Measurements from ENCODE around the gene DIAPH2.

The DIAPH2 gene

GRCh38 chrX:96919672-96920071 is 235.0 kb downstream of the DIAPH2 start:
- no peak for DNase-seq (ENCODE audit: insufficient read length, low spot score)
- no peak for FAIRE-seq

GRCh38 chrX:96924581-96924980 is 239.9 kb downstream of the DIAPH2 start:
- DNase-seq (ENCODE audit: insufficient read length, low spot score) (no peak), FAIRE-seq (no peak)

DNA sequence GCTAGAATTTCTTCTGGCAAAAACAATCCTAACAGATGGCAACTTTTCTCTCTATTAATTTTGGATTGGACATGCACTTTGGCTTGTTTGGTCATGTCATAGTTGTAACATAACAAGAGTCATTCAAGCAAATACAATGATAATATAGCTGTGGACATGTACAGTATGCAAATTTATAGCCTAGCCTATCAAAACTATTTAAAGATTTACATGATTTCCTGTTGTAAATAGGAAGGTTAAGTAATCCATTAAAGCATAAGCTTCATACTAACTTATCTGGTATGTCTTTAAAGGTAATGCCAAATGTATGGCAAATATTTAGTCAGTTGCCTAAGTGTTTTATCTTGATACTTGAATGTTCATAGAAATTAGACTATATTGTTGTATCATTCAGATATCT is 244.4 kb downstream of the DIAPH2 start:
- FAIRE-seq (no peak), DNase-seq (ENCODE audit: insufficient read length, low spot score) (no peak)

- no peak for FAIRE-seq
- no peak for DNase-seq (ENCODE audit: insufficient read length, low spot score)
These were observed 273.1 kb downstream of the DIAPH2 start for GRCh38 chrX:96957718-96958117.

GRCh38 chrX:96971812-96972211 is 287.2 kb downstream of the DIAPH2 start:
- FAIRE-seq (no peak), DNase-seq (ENCODE audit: insufficient read length, low spot score) (no peak)

GRCh38 chrX:96978906-96979305 is 294.3 kb downstream of the DIAPH2 start:
- FAIRE-seq: no peak
- DNase-seq (ENCODE audit: insufficient read length, low spot score): no peak

- no peak for DNase-seq (ENCODE audit: insufficient read length, low spot score)
- no peak for FAIRE-seq
These were observed 295.1 kb downstream of the DIAPH2 start for GRCh38 chrX:96979766-96980165.

GRCh38 chrX:96982161-96982560 is 297.5 kb downstream of the DIAPH2 start:
- DNase-seq (ENCODE audit: insufficient read length, low spot score) (no peak), FAIRE-seq (no peak)

- no peak for DNase-seq (ENCODE audit: insufficient read length, low spot score)
These were observed 299.9 kb downstream of the DIAPH2 start for GRCh38 chrX:96984538-96984937.

DNA sequence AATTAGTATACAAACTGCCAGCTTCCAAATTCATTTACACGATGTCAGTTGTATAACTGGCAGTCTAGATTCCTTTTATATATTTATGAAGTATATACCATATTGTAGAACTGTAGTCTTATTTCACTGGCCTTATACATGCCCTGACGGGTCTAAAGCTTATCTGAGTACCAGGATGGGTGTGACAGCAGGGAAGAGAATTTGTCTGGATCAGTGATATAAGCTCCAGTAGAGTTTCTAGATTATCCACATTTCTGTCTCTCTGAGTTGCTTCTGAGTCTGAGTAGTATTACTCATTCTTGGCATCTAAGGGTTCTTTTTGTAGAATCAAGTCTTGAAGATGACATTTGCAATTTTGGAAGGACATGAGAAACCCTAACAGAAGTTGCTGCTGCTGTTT is 300.4 kb downstream of the DIAPH2 start:
- no peak for FAIRE-seq

More at GRCh38 chrX:96984538-96984937, 299.9 kb downstream of the DIAPH2 start:
- no peak for FAIRE-seq

DNA sequence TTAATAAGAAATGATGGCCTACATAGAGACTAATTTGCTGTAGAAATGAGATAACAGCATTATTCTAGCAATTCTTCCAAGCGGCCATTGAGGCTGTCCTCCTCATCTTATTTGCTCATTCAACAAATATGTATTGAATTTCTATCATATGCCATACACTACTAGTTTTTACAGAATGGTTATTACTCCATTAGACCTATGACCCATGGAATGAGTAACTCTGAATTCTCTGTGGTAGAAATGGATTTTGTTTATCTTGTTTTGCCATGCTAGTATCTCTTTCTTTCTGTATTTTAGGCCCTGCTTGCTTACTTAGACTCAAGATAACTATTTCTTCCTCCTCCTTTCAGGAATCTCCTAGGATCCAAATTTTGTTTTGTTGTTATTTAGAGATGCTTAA is 302.6 kb downstream of the DIAPH2 start:
- FAIRE-seq (no peak), DNase-seq (ENCODE audit: insufficient read length, low spot score) (no peak)

More for the DNA sequence above, 300.4 kb downstream of the DIAPH2 start:
- DNase-seq (ENCODE audit: insufficient read length, low spot score): no peak

DNA sequence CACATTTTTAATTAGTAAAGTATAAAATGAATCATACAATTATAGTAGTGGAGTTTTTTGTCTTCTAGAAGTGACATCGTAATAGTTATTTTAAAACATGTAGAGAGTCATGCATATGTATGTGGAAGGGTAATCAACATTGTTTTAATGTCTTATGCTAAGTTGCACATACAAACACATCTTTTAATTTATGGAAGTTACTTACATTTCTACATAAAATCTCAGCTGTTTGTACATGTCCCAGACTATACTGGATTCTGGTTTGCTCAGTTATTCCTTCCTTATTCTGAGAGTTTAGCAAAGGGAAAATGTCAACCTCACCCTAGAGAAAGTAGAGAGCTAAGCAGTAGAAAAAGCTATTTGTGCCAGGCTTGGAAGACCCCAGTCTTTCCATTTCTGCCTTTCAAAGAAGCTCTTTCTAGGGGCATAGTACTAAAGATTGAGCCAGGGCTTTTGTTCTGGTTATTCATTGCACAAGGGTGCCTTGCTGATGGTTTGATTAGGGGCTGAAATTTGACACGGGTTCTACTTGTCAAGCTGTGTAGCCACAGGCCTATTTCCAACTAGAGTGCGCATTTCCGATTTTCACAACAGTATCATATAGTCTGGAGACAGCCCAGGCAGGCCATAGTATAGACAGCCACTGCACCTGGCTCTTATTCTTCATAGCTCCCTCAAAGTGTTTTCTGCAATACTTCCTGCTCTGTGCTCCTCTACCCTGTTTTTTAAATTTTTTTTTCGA is 305.4 kb downstream of the DIAPH2 start:
- FAIRE-seq: no peak
- DNase-seq (ENCODE audit: insufficient read length, low spot score): no peak

- FAIRE-seq (no peak), DNase-seq (ENCODE audit: insufficient read length, low spot score) (no peak)
These were observed 309.5 kb downstream of the DIAPH2 start for GRCh38 chrX:96994093-96994492.

DNA sequence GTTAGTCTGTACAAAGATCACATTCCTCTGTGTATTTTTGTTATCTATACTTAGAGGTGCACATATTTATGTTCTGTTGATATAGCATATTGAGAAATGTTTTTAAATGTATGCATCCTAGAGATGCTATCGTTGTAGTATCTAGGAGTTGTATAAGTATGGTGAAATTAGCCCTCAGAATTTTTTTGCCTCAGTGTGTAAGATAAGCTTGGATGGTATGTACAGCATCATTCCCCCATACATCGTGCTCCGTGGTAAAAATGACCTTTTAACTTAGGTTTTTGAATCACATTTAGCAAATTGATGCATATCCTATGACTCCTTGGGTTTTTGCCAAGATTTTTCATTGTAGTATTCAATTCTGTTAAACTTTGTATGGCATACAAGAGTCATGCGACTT is 312.6 kb downstream of the DIAPH2 start:
- DNase-seq (ENCODE audit: insufficient read length, low spot score) (no peak), FAIRE-seq (no peak)

DNA sequence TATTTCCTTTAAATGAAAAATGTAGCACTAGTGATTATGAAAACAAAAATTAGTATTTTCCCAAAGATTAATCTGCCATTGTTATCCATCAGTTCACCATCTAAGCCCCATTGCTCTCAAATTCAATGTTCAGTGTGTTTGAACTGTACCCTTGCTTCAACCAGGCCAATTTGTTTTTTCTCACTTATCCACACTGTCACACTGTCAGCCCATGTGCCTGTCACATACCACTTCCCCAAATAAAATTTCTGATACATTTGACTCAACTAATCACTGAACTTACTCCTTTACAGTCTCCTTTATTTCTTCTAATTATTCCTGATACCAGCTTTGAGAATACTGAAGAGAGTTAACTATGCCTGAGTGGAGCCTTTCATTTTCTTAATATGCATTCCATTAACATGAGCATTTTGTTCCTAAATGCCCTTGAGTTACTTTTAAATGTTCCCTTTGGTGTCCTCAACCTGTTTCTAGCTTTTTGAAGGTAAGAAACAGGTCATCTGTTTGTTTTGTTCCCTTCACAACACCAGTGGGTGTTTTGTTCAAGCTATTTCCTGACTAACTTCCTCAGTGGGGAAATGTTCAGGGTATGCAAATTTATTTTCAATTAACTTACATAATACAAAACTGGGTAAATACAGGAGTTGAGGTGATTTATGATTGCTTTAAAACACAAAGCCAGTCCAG is 316.2 kb downstream of the DIAPH2 start:
- DNase-seq (ENCODE audit: insufficient read length, low spot score) (no peak), FAIRE-seq (no peak)

GRCh38 chrX:97006167-97006566 is 321.5 kb downstream of the DIAPH2 start:
- no peak for DNase-seq (ENCODE audit: insufficient read length, low spot score)
- no peak for FAIRE-seq

DNA sequence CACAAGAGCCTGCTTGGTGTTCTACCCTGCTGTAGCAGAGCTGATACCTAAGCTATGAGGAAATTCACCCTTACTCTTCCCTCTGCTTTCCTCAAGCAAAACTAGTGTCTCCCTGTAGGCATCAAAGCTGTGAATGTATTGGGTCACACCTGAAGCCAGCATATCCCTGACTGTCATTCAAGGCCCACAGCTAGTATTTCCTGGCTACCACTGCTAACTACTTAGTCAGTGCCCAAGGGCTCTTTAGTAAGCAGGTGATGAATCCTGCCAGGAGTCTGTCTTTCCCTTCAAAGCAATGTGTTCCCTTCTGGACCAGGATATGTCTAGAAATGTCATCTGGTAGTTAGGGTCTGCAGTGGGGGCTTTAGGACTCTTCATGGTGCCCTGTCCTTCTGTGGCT is 324.7 kb downstream of the DIAPH2 start:
- FAIRE-seq: no peak

GRCh38 chrX:97011540-97011939 is 326.9 kb downstream of the DIAPH2 start:
- DNase-seq (ENCODE audit: insufficient read length, low spot score) (no peak), FAIRE-seq (no peak)

More for the DNA sequence above, 324.7 kb downstream of the DIAPH2 start:
- no peak for DNase-seq (ENCODE audit: insufficient read length, low spot score)

DNA sequence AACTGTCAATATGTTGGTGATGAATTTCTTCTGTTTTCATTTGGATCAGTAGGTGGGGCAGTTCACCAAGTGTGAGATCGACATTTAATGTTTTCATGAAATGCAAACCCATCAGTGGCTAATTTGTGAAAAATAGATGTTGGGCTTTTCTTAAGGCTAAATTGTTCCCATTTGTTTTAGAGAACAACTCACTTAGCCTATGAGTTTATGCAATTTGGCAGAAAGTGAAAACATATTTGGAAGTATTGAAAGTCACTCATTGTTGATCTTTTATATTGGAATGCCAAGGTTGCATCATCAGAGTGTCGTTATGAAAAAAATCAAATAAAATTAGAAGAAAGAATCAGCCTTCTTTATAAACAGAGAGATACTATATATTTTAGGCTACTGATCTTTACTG is 331.5 kb downstream of the DIAPH2 start:
- DNase-seq (ENCODE audit: insufficient read length, low spot score): no peak
- FAIRE-seq: no peak

- FAIRE-seq: no peak
- no peak for DNase-seq (ENCODE audit: insufficient read length, low spot score)
These were observed 337.0 kb downstream of the DIAPH2 start for GRCh38 chrX:97021680-97022079.

DNA sequence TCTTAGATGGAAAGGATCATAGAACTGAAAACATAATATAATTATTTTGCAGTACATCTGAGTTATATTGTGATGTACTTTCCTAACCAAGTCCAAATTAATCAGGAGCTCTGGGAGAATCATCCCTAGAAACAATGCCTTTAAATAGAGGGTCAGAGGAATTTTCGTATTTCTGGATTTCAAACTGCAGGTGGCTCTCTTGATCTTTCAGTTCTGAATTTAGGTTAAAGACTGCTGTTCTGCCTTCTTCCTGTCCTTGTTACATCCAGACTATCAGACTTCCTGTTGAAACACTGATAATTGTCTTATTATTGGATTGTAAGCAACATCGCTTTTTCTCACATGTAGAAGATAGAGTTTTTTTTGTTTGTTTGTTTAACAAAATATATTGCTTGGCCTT is 341.8 kb downstream of the DIAPH2 start:
- no peak for DNase-seq (ENCODE audit: insufficient read length, low spot score)

GRCh38 chrX:97027384-97027922 is 342.8 kb downstream of the DIAPH2 start:
- DNase-seq (ENCODE audit: insufficient read length, low spot score) (no peak), FAIRE-seq (no peak)

More for the DNA sequence above, 341.8 kb downstream of the DIAPH2 start:
- no peak for FAIRE-seq
